Activated CD8-positive, alpha-beta memory T cell treated with anti-CD3 and anti-CD28 coated beads, Interleukin-2, amount 50 U/mL, for 24 hours (primary cell): ENCODE data around the gene NAV3.

Source experiments
- DNase-seq: peaks from one replicate; pipeline ENCODE4 v3.0.0-alpha.2; 2020; ENCODE audit errors: extremely low read depth

Gene NAV3

DNA sequence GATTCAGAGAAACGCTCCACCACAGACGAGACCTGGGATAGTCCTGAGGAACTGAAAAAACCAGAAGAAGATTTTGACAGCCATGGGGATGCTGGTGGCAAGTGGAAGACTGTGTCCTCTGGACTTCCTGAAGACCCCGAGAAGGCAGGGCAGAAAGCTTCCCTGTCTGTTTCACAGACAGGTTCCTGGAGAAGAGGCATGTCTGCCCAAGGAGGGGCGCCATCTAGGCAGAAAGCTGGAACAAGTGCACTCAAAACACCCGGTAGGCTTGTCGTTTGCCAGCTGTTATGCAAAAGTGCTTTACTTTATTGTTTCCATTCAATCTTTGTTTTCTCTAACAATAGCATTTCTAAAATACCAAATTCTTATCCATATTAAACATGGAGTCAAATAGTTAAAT is 287.3 kb downstream of the NAV3 start:
- no peak for DNase-seq

DNA sequence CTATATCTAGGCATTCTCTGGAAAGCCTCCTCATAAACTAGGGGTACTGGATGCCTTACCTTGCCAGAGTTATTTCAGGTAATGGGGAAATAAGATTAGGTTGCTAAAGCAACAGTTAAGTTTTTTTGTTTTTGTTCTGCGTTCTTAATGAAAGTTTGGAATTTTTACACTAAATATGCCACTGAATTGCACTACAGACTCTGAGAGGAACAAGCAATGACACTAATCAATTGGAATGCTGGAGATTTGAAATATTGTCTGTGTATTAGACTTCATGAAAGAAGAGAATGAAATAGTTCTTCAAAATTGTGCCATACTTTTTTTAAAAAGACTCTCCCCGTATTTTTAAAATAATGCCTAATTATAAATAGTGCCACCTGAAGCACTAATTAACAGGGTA is 287.8 kb downstream of the NAV3 start:
- DNase-seq = no peak

GRCh38 chr12:78119351-78119918 is 288.7 kb downstream of the NAV3 start:
- no peak for DNase-seq

DNA sequence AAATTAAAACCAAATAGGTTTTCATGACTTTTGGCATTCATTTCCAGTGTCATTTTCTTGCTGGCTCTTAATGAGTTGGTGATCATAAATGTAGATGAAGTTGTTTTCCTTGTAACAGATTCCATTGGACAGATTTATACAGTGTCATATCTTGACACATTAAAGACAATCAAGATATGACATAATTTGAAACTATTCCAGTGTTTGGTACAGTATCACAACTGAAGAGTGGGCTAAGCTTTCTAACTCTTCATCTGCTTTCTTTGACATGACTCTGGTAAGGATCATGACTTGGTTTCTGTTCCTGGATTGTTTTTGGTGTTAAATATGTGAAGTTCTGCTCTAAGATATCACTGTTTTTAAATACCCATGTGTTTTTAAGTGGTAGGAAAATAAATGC is 289.6 kb downstream of the NAV3 start:
- DNase-seq = no peak

DNA sequence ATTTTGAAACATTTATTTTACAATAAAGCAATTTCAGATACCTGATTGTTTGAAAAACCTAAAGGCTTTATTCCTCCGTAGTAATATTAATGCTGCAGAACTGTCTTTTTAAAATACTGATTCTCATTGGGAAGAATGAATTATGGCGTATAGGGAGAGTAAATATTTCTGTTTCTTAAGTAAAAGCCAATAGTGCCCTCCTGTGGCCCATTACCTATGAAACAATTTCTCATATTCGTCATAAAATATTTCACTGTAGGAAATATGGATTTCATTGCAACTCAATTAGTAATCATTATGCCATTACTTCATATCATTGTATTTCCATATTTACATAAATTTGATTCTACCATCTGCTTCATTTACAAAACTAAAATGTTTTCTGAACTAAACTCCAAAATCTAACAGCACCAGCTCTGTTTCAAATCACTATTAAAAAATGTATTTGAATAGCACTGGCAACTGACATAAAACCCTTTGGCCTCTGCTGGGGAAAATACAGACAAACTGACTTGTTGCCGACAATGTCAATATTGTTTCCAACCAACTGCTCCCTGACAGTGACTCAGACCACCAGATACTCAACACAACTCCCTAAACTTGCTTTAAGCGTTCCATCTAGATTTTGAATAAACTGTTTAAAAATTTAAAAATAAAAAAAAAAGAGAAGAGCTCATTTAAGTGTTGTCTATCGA is 290.3 kb downstream of the NAV3 start:
- no peak for DNase-seq

GRCh38 chr12:78121969-78122610 is 291.4 kb downstream of the NAV3 start:
- DNase-seq = no peak

- DNase-seq = no peak
These were observed 297.5 kb downstream of the NAV3 start for GRCh38 chr12:78128211-78128610.

GRCh38 chr12:78143717-78144116 is 313.0 kb downstream of the NAV3 start:
- DNase-seq = no peak

GRCh38 chr12:78145398-78145797 is 314.7 kb downstream of the NAV3 start:
- no peak for DNase-seq

GRCh38 chr12:78146365-78146772 is 315.7 kb downstream of the NAV3 start:
- no peak for DNase-seq

GRCh38 chr12:78149459-78149858 is 318.8 kb downstream of the NAV3 start:
- no peak for DNase-seq

- DNase-seq = no peak
These were observed 324.9 kb downstream of the NAV3 start for GRCh38 chr12:78155546-78155945.

DNA sequence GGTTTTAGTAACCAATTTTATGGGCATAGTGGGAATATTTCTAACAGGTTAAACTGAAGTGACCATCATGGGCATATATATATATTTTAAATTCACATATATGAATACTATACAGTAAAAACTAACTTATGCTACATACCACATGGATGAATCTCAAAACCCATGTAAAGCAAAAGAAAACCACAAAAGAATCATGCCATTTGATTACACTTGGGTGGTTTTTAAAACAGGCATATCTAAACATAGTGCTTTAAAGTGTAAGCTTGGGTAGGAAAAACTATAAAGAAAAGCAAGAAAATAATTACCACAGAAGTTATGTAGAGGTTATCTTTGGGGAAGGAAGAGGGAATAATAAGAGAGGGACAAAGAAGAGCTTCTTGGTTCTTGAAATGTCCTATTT is 326.1 kb downstream of the NAV3 start:
- no peak for DNase-seq

- no peak for DNase-seq
These were observed 326.5 kb downstream of the NAV3 start for GRCh38 chr12:78157199-78157598.

- no peak for DNase-seq
These were observed 333.5 kb downstream of the NAV3 start for GRCh38 chr12:78164154-78164553.

DNA sequence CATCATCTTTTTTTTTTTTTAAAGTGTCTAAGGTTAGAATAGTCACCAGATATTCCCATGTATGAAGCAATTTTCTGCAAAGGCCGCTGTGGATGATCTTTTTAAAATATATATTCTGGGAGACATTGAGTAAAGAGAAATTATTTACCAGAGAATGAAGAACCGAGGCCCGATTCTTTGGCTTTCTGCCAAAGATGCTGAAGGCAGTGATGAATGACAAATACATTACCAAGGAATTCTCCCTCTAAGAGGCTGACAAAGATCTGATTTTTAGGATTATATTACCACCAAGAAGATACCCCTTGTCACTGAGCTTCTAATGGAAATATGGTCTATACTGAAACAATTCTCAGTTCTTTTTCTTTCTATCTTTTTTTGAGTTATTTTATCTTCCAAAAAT is 336.8 kb downstream of the NAV3 start:
- no peak for DNase-seq

GRCh38 chr12:78171061-78171460 is 340.4 kb downstream of the NAV3 start:
- DNase-seq = no peak

GRCh38 chr12:78176643-78177042 is 345.9 kb downstream of the NAV3 start:
- no peak for DNase-seq

DNA sequence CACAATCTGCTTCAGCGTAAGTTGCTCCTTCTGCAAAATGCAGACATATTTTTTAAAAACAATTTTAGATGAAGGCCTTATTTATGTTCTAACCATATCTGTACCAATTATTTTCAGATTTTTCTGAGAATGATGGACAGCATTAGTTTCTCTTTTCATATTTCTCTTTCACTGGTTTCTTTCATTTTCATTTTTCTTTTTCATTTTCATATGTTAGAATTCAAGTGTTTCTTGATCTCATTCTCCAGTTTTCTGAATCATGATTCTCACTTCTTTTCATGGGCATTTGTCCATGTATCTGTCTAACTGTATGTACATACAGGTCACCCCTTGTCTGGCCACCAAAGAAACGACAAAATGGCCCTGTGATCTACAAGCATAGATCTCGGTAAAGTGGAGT is 346.6 kb downstream of the NAV3 start:
- DNase-seq = no peak

DNA sequence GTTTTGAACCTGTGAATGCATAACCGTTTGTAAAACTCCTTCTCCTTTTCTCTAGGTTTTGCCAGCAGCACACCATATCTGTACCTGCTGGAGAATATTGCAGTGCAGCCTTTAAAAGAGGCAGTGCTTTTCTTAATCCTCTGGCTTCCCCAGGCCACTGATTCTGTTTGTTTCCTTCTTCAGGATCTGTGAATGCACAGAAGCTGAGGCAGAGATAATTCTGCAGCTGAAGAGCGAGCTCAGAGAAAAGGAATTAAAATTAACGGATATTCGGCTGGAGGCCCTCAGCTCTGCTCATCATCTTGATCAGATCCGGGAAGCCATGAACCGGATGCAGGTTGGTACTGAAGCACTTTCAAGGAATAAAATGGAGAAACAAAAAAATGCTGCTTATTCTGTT is 348.7 kb downstream of the NAV3 start:
- DNase-seq = no peak

DNA sequence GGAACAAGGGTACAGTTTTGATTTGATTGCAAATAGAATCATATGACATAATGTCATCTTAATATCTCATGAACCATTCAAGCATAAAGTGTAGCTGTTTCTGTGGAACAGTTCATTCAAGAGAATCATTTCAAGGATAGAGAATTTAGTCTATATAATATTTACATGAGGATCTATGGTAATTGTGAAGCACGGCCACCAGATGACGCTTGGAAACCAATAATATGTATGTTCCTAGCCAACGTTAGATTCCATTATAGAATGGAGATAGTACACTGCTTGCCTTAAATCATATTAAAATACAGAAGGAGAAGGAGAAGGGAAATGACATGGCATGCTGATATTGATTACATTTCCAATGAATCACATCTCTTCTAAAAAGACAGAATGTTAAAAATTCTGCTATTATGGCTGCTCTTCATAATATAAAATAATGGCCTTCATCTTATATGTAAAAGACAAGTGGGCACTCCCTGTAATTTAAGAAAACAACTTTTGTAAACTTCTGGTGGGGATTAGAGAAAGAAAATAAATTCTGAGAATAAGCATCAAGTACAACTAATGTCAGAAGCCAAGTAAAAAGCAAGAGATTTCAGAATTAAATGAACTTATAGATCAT is 351.0 kb downstream of the NAV3 start:
- DNase-seq = no peak

DNA sequence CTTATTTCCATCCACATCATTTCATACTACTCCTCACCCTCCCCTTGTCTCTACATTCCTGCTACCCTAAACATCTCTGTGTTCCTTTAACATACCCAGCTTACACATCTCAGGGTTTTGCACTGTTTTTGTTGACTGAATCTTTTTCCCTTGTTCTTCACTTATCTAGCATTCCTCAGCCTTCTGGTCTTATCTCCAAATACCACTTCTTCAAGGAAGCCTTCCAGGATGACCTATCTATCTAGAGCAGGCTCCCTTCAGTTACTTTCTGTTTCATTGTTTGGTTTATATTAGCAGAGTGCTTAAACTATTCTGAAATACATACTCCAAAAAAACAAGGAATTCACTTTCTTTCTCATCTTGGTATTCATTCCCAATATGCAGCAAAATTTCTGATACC is 353.1 kb downstream of the NAV3 start:
- no peak for DNase-seq

DNA sequence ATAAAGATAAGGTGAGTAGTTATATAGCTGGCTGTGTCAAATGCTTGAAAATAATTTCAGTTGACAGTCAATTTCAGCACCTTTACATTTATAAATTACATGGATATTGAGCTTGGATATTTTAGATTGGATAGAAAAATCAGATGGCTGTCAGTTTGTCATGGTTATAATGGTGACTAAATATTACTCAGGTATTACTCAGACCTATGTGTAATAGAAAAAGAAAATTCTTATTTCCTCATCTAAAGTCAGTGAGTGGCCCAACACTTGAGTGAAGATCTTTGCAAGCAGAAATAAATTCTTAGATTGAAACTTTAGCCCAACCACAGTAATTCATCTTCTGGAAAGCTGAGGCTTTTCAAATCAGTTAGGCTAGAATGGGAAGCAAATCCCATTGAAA is 354.4 kb downstream of the NAV3 start:
- DNase-seq = no peak
